ENCODE measurements around the gene HCN2. TPM values are rescaled to one million over a fixed set of nuclear protein-coding genes. Genes with fewer than 3 reads are reported as not detected.
A peak's percentile ranks its signal among the peaks of the same experiment; 100 is the strongest.

Gene HCN2
- total RNA-seq, 2 experiments from 2014 or later = 0.48 to 0.53 TPM

GRCh38 chr19:588741-589692 lies 664 bp upstream of the HCN2 start:
- Mint-ChIP-seq H3K36me3 (ENCODE audit: low read depth) (no peaks in the 10 kb centered on the region), H3K4me1 (peaks cover 3% of the 10 kb centered on the region), H3K9me3 (ENCODE audit: low read depth) (no peaks in the 10 kb centered on the region), H3K27ac (no peak overlapping the region), H3K4me3 (no peak overlapping the region), H3K27me3 (peaks cover 19% of the 10 kb centered on the region)
- no peak for ATAC-seq
- intact Hi-C loops (cut with DNase I, micrococcal nuclease) = loop anchor here (2.0 to 10.0 kb wide), 3 partner anchors 38 to 146 kb away; partner anchors contain the start of gene POLRMT (in 1 of the 2)
- POLR2A ChIA-PET = interaction anchor here (0.6 kb wide), 1 partner anchor 16 kb away, joined by 3 read pairs; no protein-coding TSS in a partner anchor
- CTCF ChIA-PET = interaction anchor here (0.6 to 0.7 kb wide), 2 partner anchors 114 to 1597 kb away, joined by 3 read pairs; no protein-coding TSS in a partner anchor
- DNase-seq = peak; percentile 35

GRCh38 chr19:590396-590745 lies 690 bp downstream of the HCN2 start:
- H3K4me1 Mint-ChIP-seq = peaks cover 3% of the 10 kb centered on the region
- DNase-seq = peak; percentile 53

GRCh38 chr19:590750-591098 lies 1.0 kb downstream of the HCN2 start:
- H3K27ac Mint-ChIP-seq = no peak overlapping the region
- peaks cover 19% of the 10 kb centered on the region for H3K27me3 Mint-ChIP-seq
- ATAC-seq = no peak
- DNase-seq = no peak
- ChIA-PET POLR2A (no interaction called here), CTCF (no interaction called here)
- no peaks in the 10 kb centered on the region for H3K36me3 Mint-ChIP-seq (ENCODE audit: low read depth)
- intact Hi-C loops (cut with DNase I, micrococcal nuclease) = no loop called here
- peaks cover 3% of the 10 kb centered on the region for H3K4me1 Mint-ChIP-seq
- H3K4me3 Mint-ChIP-seq = no peak overlapping the region
- no peaks in the 10 kb centered on the region for H3K9me3 Mint-ChIP-seq (ENCODE audit: low read depth)

More at GRCh38 chr19:590396-590745, 690 bp downstream of the HCN2 start:
- ChIA-PET POLR2A (no interaction called here), CTCF (no interaction called here)
- intact Hi-C loops (cut with DNase I, micrococcal nuclease) = no loop called here
- H3K27ac Mint-ChIP-seq = no peak overlapping the region
- H3K9me3 Mint-ChIP-seq (ENCODE audit: low read depth) = no peaks in the 10 kb centered on the region
- peaks cover 19% of the 10 kb centered on the region for H3K27me3 Mint-ChIP-seq
- peak; percentile 41 for ATAC-seq
- no peaks in the 10 kb centered on the region for H3K36me3 Mint-ChIP-seq (ENCODE audit: low read depth)
- H3K4me3 Mint-ChIP-seq = no peak overlapping the region

- no peak for ATAC-seq
- H3K27ac Mint-ChIP-seq = no peak overlapping the region
These were observed 1.6 kb downstream of the HCN2 start for GRCh38 chr19:591099-591958.

GRCh38 chr19:592101-592500 lies 2.4 kb downstream of the HCN2 start:
- ATAC-seq (no peak), DNase-seq (no peak)
- CTCF ChIA-PET = no interaction called here
- Mint-ChIP-seq H3K27me3 (peaks cover 15% of the 10 kb centered on the region), H3K9me3 (ENCODE audit: low read depth) (no peaks in the 10 kb centered on the region), H3K4me3 (no peak overlapping the region), H3K4me1 (peaks cover 3% of the 10 kb centered on the region), H3K36me3 (ENCODE audit: low read depth) (no peaks in the 10 kb centered on the region), H3K27ac (no peak overlapping the region)
- POLR2A ChIA-PET = no interaction called here
- intact Hi-C loops (cut with DNase I, micrococcal nuclease) = no loop called here

More at GRCh38 chr19:591099-591958, 1.6 kb downstream of the HCN2 start:
- Mint-ChIP-seq H3K27me3 (peaks cover 17% of the 10 kb centered on the region), H3K9me3 (ENCODE audit: low read depth) (no peaks in the 10 kb centered on the region), H3K4me3 (peak overlapping the region; percentile 38), H3K36me3 (ENCODE audit: low read depth) (no peaks in the 10 kb centered on the region), H3K4me1 (peaks cover 3% of the 10 kb centered on the region)
- intact Hi-C loops (cut with DNase I, micrococcal nuclease) = no loop called here
- no peak for DNase-seq
- CTCF ChIA-PET = no interaction called here
- POLR2A ChIA-PET = no interaction called here

- ChIA-PET CTCF (no interaction called here), POLR2A (no interaction called here)
- DNase-seq (no peak), ATAC-seq (no peak)
- intact Hi-C loops (cut with DNase I, micrococcal nuclease) = no loop called here
- Mint-ChIP-seq H3K9me3 (ENCODE audit: low read depth) (no peaks in the 10 kb centered on the region), H3K4me3 (no peak overlapping the region), H3K27ac (no peak overlapping the region), H3K4me1 (peaks cover 2% of the 10 kb centered on the region), H3K27me3 (peaks cover 13% of the 10 kb centered on the region), H3K36me3 (ENCODE audit: low read depth) (no peaks in the 10 kb centered on the region)
These were observed 3.4 kb downstream of the HCN2 start for GRCh38 chr19:593055-593454.

GRCh38 chr19:593505-593904 lies 3.8 kb downstream of the HCN2 start:
- Mint-ChIP-seq H3K4me1 (peaks cover 2% of the 10 kb centered on the region), H3K27ac (no peak overlapping the region), H3K9me3 (ENCODE audit: low read depth) (no peaks in the 10 kb centered on the region), H3K4me3 (no peak overlapping the region), H3K27me3 (peaks cover 11% of the 10 kb centered on the region), H3K36me3 (ENCODE audit: low read depth) (no peaks in the 10 kb centered on the region)
- intact Hi-C loops (cut with DNase I, micrococcal nuclease) = no loop called here
- CTCF ChIA-PET = no interaction called here
- ATAC-seq = no peak
- POLR2A ChIA-PET = no interaction called here
- no peak for DNase-seq

- Mint-ChIP-seq H3K4me3 (no peak overlapping the region), H3K9me3 (ENCODE audit: low read depth) (no peaks in the 10 kb centered on the region), H3K36me3 (ENCODE audit: low read depth) (no peaks in the 10 kb centered on the region), H3K27ac (no peak overlapping the region), H3K27me3 (peaks cover 6% of the 10 kb centered on the region), H3K4me1 (peaks cover 2% of the 10 kb centered on the region)
- ChIA-PET POLR2A (no interaction called here), CTCF (no interaction called here)
- intact Hi-C loops (cut with DNase I, micrococcal nuclease) = no loop called here
- ATAC-seq (no peak), DNase-seq (no peak)
These were observed 4.7 kb downstream of the HCN2 start for GRCh38 chr19:594265-594870.

GRCh38 chr19:595326-596262 lies 5.9 kb downstream of the HCN2 start:
- Mint-ChIP-seq H3K36me3 (ENCODE audit: low read depth) (no peaks in the 10 kb centered on the region), H3K9me3 (ENCODE audit: low read depth) (no peaks in the 10 kb centered on the region), H3K27me3 (peaks cover 6% of the 10 kb centered on the region), H3K4me3 (no peak overlapping the region), H3K27ac (no peak overlapping the region), H3K4me1 (peaks cover 2% of the 10 kb centered on the region)
- CTCF ChIA-PET = interaction anchor here (0.5 kb wide), 1 partner anchor 12 kb away, joined by 3 read pairs; no protein-coding TSS in a partner anchor
- DNase-seq (no peak), ATAC-seq (no peak)
- POLR2A ChIA-PET = no interaction called here
- intact Hi-C loops (cut with DNase I, micrococcal nuclease) = no loop called here

GRCh38 chr19:596263-596655 lies 6.6 kb downstream of the HCN2 start:
- Mint-ChIP-seq H3K36me3 (ENCODE audit: low read depth) (no peaks in the 10 kb centered on the region), H3K27me3 (peaks cover 3% of the 10 kb centered on the region), H3K27ac (no peak overlapping the region), H3K4me1 (peaks cover 1% of the 10 kb centered on the region), H3K9me3 (ENCODE audit: low read depth) (no peaks in the 10 kb centered on the region), H3K4me3 (no peak overlapping the region)
- ChIA-PET CTCF (no interaction called here), POLR2A (no interaction called here)
- intact Hi-C loops (cut with DNase I, micrococcal nuclease) = no loop called here
- DNase-seq = no peak
- no peak for ATAC-seq

Measured in activated CD4-positive, alpha-beta T cell treated with anti-CD3 and anti-CD28 coated beads for 36 hours (primary cell).